Fibroblast of skin of left quadriceps (primary cell): Measurements from ENCODE around the gene CCDC33.

Experiments
- DNase-seq, 2 experiments: peaks; one replicate each; pipeline ENCODE4 v3.0.0-alpha.2; 2013; ENCODE audit warnings: low read depth in 2 of 2

The CCDC33 gene

DNA sequence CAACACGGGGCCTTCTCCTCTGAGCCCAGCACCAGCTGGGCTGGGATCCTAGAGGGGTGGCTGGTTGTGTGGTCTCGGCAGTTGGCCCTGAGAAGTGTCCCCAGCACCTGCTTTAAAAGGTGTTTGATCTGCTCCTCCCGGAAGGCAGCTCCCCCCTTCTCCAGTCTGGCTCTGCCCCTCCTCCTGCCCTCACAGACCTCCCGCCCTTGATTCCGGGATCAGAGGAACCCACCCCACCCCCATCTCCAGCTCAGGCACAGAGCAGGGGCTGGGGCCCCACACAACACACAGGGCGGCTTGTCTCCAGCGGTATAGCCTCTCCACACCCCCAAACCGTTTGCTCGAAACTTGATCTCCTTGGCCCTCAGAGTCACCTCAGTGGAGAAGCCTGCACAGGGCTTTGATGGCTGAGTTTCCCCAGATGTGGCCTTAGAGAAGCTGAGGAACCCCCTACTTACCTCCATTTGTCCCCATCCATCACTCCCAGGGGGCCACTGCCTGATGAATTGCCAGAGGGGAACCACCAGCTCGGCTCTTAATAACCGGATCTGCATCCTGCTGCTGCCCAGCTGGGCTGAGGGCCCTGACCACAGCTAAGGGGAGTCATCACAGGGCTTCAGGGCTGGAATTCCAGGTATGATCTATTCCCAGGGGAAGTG, 27.1 kb upstream of the CCDC33 start:
- DNase-seq = peak in 1 of 2 experiments; percentile 37

DNA sequence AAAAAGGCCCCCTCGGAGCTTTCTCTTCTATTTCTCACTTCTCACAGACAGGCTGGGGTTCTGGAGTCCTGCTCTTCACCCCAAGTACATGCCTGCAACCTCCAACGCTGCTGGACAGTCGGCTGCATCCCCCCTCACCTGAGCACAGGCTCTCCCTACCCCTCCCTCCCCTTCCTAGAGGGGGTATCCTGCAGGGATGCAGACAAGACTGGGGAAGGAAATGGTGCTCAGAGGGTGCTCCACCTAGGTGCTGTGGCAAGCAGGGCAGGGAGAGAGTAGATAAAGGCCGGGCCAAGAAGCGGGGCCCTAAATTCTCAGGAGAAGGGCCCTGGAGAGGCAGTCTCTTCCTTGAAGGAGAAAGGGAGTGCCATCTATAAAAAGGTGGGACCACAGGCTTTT, 26.6 kb upstream of the CCDC33 start:
- no peak for DNase-seq

DNA sequence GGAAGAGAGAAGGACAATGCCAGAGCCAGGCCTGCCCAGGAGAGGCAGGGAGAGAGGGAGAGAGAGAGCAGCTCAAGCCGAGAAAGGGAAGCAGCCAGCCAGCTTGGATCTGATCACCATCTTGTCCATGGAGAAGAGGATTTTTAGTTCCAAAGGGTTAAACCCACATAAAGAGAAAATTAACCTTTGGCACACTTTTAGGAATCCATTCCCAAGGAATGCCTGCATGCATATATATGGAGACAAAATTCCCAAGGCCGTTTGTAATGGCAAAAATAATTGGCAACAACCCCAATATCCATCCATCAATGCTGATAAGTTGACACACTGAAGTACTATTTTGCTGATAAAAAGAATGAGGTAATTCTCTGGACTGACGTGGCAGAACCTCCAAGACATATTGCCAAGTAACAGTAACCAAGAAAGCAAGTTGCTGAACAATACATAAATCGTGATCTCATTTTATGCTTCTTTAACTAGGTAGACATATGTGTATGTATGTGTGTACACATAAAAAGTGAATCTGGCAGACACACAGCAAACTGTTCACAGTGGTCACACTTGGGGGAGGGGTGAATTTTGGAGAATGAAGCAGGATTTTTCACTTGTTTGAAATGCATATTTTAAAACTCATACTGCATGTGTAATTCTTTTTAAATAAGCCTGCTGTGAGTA, 26.0 kb upstream of the CCDC33 start:
- DNase-seq = peak; percentile 77 to 79

GRCh38 chr15:74210729-74211128, 25.4 kb upstream of the CCDC33 start:
- DNase-seq = no peak

DNA sequence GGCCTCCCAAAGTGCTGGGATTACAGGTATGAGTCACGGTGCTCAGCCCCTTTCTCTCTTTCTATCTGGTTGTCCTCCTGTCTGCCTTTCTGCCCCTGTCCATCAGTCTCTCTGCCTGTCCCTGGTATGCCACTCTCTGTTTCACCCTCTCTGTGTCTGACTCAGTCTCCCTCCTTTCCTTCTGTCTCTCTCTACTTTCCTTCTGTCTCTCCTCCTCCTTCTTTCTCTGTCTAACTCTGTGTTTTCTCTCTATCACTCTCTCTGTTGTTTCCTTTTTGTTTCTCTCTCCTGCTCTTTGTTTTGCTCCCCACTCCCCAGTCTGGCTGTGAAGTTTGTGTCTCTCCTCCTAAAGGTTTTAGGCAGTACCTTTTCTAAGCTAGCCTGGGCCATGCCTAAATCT, 24.5 kb upstream of the CCDC33 start:
- DNase-seq = no peak

- DNase-seq = no peak
Observed at GRCh38 chr15:74212494-74212893, 23.6 kb upstream of the CCDC33 start.

GRCh38 chr15:74213858-74214284, 22.3 kb upstream of the CCDC33 start:
- no peak for DNase-seq

GRCh38 chr15:74214324-74215021, 21.7 kb upstream of the CCDC33 start:
- no peak for DNase-seq

- DNase-seq = no peak
Observed at GRCh38 chr15:74215958-74216357, 20.2 kb upstream of the CCDC33 start.

DNA sequence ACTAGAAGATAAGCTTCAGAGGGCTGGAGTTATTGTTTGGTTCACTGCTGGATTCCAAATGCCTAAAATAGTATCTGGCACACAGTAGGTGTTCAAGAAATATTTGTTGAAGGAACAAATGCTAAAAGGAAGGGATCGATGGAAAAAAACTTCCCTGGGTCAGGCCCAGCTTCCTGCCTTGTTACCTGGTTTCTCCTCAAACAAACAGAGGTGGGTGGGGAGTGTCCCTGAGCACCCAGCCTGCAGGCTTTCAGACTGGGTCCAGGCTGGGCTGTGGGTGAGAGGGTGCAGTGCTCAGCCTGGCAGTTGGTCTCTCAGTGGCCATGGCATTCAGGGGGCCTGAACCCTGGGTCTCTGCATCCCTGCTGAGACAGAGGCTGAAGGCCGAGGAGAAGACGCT, 19.2 kb upstream of the CCDC33 start:
- DNase-seq = no peak

DNA sequence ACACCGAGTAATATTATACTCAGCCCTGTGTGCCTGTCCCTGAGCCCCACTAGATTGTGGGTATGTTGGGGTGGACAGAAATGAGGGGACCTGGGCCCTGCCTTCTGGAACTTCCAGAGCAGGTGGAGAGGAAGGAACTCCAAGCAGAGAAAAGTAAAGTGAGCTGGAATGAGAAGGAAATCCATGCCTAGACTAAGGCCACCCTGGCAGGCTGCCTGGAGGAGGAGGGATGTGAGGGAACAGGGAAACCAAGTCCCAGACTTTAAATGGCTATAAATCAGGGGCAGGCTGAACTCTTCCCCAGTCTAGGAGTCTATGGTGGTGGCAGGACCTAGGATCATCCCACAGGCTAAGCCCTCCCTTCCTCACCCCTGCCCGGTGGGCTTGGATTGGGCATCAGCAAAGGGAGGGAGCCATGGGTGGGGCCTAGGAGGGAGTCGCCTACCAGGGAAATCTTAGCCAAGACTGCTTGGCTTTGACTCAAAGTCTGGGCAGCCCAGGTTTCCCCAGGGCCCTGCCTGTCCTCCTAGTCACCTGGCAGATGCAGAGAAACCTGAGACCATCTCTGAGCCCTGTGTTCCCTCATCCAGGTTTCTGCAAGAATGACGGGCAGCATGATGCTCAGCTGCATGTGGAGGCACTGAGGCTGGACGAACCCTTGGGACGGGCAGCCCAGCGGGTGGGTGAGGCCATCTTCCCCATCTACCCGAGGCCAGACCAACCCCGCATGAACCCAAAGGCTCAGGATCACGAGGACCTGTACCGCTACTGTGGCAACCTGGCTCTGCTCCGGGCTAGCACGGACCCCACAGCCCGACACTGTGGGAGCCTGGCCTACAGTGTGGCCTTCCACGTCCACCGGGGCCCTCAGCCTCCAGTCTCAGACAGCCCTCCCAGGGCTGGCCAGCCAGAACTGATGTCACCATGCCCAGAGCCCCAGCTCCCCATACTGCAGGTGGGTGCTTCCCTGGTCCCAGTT, 17.9 kb upstream of the CCDC33 start:
- no peak for DNase-seq

DNA sequence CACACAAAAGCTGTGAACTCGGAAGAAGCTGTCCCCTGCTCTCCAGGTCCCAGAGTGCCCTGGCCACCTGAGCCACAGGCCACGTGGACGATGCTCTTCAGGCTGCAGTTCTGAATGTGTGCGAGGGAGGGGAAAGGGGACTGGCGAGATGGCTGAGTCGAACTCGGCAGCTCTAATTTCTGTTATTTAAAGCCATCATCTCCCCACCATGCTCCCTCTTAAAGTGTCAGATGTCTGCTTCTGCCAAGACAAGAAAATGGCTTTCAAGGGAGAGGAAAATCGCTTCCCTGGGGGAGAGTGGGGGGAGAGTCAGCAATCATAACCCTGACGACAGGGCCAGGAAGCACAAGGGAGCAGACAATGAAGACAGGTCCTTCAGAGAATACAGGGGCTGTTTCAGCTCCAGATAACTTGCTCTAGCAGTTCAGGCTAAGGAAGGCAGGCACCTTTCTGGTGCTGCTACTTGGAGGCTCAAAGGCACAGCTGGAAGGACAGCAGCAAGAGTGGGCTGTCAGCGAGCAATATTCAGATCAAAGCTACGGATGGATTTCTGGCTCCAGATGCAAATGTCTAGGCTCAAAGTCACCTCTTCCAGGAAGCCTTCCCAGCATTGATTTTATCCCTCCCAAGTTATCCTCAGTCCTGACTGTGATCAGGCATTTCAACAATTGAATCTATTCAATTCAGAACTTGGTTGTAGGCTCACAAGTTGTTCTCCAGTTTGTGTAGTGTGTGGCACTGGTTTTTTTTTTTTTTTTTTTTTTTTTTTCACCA, 15.5 kb upstream of the CCDC33 start:
- DNase-seq = no peak

GRCh38 chr15:74221399-74222239, 14.5 kb upstream of the CCDC33 start:
- DNase-seq = no peak

GRCh38 chr15:74222240-74223119, 13.6 kb upstream of the CCDC33 start:
- no peak for DNase-seq

GRCh38 chr15:74225928-74226327, 10.2 kb upstream of the CCDC33 start:
- no peak for DNase-seq

DNA sequence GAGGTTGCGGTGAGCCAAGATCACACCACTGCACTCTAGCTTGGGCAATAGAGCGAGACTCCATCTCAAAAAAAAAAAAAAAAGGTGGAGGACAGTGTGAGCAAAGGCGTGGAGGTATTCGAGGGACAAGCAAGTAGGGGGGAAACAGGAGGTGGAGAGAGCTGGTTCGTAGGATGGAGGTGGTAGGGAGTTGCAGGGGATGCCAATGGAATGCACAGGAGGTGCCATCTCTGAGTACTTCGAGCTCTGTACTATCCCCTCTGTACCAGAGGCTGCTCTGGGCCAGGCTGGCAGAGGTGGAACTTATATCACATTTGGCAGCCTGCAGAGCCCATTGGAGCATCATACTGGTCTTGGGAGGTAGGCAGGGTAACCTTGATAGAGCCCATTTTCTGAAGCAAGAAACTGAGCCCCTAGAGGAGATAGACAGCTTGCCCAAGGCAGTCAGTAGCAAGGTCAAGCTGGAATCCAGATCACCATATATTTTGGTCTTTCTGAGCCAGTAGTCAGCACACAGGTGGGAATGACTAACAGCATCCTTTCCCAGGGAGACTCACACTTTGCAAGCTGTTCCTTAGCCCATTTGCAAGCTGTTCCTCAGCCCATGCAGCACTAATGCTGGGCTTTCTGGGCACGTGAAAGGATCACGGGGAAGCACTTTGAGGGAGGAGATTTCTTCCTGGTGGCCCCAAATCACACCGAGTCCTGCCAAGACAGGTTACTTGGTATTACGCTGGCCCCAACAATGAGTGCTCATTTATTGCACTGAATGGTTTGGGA, 9.2 kb upstream of the CCDC33 start:
- no peak for DNase-seq

GRCh38 chr15:74227968-74228722, 8.0 kb upstream of the CCDC33 start:
- no peak for DNase-seq

DNA sequence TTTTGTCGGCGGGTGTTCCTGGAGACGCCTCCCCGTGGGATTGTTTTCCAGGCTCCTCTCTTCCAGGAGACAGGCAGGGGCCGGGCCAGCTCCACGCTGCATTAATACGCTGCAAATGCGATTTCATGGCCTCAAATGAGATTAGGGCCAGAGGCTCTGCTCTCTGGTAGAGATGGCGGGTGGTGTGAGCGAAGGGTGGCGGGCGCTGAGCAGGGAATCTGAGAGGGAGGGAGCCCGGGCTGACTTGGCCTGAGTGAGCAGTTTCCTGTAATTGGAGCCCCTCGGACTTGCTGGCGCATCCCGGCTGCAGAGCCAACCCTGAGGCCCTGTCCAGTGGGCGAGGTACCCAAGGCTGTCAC, 7.4 kb upstream of the CCDC33 start:
- DNase-seq = no peak
